Measurements from ENCODE around the gene ALG1L2. TPM values are rescaled to one million over a fixed set of nuclear protein-coding genes. Genes with fewer than 3 reads are reported as not detected.
A peak's percentile ranks its signal among the peaks of the same experiment; 100 is the strongest.
"Not testable (repeated sequence)": the region's sequence is repeated elsewhere in the genome, so short reads cannot be mapped to it uniquely, and the experiment has no call there.

The ALG1L2 gene
- total and polyA plus RNA-seq, 2 experiments from 2014 or later = 2.6 TPM; not detected in 1

DNA sequence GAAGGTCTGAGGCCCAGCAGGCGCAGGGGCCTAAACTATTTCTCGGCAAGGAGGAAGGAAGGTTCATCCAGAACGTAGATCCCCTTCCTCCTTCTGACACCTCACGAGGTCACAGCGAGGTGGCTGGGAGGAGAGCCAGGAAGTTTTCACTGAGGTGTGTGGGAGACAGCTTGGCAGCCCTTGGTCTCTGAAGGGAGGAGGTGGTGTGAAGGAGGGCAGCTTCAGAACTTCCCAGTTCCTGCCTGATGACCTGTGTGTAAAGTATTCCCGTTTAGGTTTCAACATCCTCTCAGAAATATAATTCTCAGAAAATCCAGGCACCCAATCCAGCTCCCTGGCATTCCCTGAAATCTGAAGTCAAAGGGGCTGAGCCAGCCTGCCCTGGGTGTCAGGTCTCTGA, 22.9 kb upstream of the ALG1L2 start:
- not testable (repeated sequence) for H3K9me3 ChIP-seq (ENCODE audit: low read depth); H3K27ac ChIP-seq; H3K36me3 ChIP-seq; H3K4me3 ChIP-seq; H3K27me3 ChIP-seq; H3K4me1 ChIP-seq (ENCODE audit: low read depth)
- DNase-seq (ENCODE audit: low read depth in 1 of 2, low spot score in 1 of 2) = peak in 1 of 2 donors; percentile 58

DNA sequence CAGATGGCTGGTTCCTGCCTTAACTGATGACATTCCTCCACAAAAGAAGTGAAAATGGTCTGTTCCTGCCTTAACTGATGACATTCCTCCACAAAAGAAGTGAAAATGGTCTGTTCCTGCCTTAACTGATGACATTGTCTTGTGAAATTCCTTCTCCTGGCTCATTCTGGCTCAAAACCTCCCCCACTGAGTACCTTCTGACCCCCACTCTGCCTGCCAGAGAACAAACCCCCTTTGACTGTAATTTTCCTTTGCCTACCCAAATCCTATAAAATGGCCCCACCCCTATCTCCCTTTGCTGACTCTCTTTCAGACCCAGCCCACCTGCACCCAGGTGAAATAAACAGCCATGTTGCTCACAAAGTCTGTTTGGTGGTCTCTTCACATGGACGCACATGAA, 22.5 kb upstream of the ALG1L2 start:
- not testable (repeated sequence) for H3K27me3 ChIP-seq; H3K9me3 ChIP-seq (ENCODE audit: low read depth); H3K4me3 ChIP-seq; H3K27ac ChIP-seq; H3K4me1 ChIP-seq (ENCODE audit: low read depth); H3K36me3 ChIP-seq
- peak in 1 of 2 donors; percentile 6 for DNase-seq (ENCODE audit: low read depth in 1 of 2, low spot score in 1 of 2)

DNA sequence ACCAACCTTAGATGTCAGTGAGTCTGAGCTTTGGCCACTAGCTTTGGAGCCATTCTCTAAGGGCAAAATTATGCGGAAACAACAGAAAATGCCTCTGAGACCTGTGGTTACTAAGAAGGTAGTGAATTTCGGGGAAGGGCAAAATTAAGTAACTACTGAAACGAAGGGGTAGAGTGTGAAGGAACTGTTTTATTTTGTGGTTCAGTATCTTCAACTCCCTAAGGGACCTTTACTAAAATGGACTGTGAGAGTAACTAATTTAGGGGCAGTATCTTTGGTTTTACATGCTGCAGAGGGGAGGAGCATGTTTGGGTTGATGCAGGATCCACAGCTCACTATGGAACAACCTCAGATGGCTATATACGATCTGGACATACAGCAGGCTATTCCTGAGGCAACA, 8.0 kb upstream of the ALG1L2 start:
- no peaks in the 10 kb centered on the region for H3K9me3 ChIP-seq (ENCODE audit: low read depth)
- no peaks in the 10 kb centered on the region for H3K36me3 ChIP-seq
- no peaks in the 10 kb centered on the region for H3K4me1 ChIP-seq (ENCODE audit: low read depth)
- DNase-seq (ENCODE audit: low read depth in 1 of 2, low spot score in 1 of 2) = no peak
- H3K27ac ChIP-seq = no peak overlapping the region
- no peaks in the 10 kb centered on the region for H3K27me3 ChIP-seq
- TF ChIP-seq, protein P1, sequence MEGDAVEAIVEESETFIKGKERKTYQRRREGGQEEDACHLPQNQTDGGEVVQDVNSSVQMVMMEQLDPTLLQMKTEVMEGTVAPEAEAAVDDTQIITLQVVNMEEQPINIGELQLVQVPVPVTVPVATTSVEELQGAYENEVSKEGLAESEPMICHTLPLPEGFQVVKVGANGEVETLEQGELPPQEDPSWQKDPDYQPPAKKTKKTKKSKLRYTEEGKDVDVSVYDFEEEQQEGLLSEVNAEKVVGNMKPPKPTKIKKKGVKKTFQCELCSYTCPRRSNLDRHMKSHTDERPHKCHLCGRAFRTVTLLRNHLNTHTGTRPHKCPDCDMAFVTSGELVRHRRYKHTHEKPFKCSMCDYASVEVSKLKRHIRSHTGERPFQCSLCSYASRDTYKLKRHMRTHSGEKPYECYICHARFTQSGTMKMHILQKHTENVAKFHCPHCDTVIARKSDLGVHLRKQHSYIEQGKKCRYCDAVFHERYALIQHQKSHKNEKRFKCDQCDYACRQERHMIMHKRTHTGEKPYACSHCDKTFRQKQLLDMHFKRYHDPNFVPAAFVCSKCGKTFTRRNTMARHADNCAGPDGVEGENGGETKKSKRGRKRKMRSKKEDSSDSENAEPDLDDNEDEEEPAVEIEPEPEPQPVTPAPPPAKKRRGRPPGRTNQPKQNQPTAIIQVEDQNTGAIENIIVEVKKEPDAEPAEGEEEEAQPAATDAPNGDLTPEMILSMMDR (IDR thresholded peaks at IDR 0.05; ENCODE audit: low read depth, low read length) = no peak
- no peak overlapping the region for H3K4me3 ChIP-seq

DNA sequence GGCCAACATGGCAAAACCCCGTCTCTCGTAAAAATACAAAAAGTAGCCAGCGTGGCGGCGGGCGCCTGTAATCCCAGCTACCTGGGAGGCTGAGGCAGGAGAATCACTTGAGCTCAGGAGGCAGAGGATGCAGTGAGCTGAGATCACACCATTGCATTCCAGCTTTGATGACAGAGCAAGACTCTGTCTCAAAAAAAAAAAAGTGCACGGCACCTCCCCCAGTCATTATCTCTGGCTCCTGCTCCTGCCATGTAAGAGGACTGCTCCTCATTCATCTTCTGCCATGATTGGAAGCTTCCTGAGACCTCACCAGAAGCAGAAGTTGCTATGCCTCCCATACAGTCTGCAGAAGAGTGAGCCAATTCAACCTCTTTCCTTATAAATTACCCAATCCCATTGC, 4.0 kb upstream of the ALG1L2 start:
- no peak for DNase-seq (ENCODE audit: low read depth in 1 of 2, low spot score in 1 of 2)
- TF ChIP-seq, protein P1 (IDR thresholded peaks at IDR 0.05; ENCODE audit: low read depth, low read length) = no peak

DNA sequence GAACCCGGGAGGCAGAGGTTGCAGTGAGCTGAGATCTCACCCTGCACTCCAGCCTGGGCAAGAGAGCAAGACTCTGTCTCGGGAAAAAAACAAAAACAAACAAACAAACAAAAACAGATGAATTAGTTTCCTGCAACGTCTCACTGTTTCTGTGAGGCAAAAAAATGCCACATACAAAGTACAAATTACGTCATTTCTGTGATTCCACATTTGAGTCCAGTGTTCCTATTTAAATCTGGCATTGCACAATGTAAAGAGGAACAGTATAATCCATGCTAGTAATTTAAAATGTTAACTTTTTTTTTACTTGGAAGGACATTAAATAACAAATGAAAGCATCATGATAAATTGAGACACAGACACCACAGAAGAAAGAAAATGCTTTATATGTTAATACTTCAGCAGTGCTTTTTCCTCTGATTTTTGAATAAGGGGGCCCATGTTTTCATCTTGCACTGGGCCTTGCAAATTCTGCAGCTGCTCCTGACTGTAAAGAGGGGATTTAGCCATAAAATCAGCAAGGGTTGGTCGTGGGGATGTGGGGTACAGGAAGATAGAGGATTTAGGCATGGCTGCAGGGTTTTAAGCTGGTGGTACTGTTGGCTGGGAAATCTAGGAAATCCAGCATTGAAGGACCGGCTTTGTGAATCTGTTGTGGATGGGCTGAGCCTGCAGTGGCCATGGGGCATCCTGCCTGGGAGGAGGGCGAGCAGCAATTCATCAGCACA, 1.9 kb downstream of the ALG1L2 start:
- not testable (repeated sequence) for H3K27ac ChIP-seq, H3K27me3 ChIP-seq

More for the DNA sequence above, 4.0 kb upstream of the ALG1L2 start:
- Histone ChIP-seq H3K9me3 (ENCODE audit: low read depth) (no peaks in the 10 kb centered on the region), H3K27me3 (no peaks in the 10 kb centered on the region), H3K36me3 (no peaks in the 10 kb centered on the region), H3K4me1 (ENCODE audit: low read depth) (no peaks in the 10 kb centered on the region), H3K4me3 (no peak overlapping the region), H3K27ac (no peak overlapping the region)

DNA sequence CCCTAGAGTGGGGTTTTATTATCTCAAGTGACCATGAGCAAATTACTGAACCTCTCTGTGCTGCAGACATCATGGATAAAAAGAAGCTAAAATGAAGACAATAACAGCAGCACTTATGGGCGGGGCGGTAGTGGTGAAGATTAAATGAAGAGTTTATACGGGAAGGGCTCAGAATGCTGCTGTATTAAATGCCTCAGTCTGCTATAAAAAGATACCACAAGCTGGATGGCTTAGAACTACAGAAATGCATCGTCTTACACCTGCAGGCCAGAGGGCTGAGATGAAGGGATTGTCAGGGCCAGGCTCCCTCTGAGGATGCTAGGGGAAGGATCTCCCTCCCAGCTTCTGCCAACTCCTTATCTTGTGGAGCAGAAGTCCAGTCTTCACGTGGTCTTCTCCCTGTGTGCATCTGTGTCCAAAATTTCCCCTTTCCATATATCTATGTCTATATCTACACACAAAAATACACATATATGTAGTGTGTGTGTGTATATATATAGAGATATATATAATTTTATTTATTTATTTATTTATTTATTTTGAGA, 2.9 kb downstream of the ALG1L2 start:
- H3K27me3 ChIP-seq = no peaks in the 10 kb centered on the region
- TF ChIP-seq, protein P1 (IDR thresholded peaks at IDR 0.05; ENCODE audit: low read depth, low read length) = no peak
- no peak for DNase-seq (ENCODE audit: low read depth in 1 of 2, low spot score in 1 of 2)

More for the DNA sequence above, 1.9 kb downstream of the ALG1L2 start:
- not testable (repeated sequence) for H3K4me1 ChIP-seq (ENCODE audit: low read depth); H3K9me3 ChIP-seq (ENCODE audit: low read depth); H3K4me3 ChIP-seq; DNase-seq (ENCODE audit: low read depth in 1 of 2, low spot score in 1 of 2); H3K36me3 ChIP-seq

DNA sequence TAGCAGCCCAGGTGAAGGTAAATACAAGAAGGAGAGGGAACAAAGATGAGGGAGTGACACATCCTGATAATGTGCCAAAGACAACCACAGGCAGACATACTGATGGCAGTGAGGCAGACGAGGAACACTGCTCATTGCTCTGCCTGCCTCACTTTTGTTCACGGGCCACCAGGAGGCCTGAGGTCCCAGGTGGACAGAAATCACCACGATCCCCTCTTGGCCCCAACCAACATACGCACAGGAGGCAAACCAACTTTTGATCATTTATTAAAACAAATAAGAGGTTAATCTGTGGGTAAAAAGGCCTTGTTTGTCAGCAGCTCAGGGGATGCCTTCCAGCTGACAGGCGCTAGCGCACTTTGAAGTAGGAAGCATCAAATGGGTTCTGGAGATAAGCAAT, 4.2 kb downstream of the ALG1L2 start:
- Histone ChIP-seq H3K27ac (no peak overlapping the region), H3K27me3 (no peaks in the 10 kb centered on the region), H3K4me1 (ENCODE audit: low read depth) (no peaks in the 10 kb centered on the region), H3K36me3 (no peaks in the 10 kb centered on the region), H3K4me3 (no peak overlapping the region), H3K9me3 (ENCODE audit: low read depth) (no peaks in the 10 kb centered on the region)
- no peak for DNase-seq (ENCODE audit: low read depth in 1 of 2, low spot score in 1 of 2)
- TF ChIP-seq, protein P1 (IDR thresholded peaks at IDR 0.05; ENCODE audit: low read depth, low read length) = no peak

More for the DNA sequence above, 2.9 kb downstream of the ALG1L2 start:
- Histone ChIP-seq H3K9me3 (ENCODE audit: low read depth) (no peaks in the 10 kb centered on the region), H3K27ac (no peak overlapping the region), H3K4me1 (ENCODE audit: low read depth) (no peaks in the 10 kb centered on the region), H3K36me3 (no peaks in the 10 kb centered on the region), H3K4me3 (no peak overlapping the region)

DNA sequence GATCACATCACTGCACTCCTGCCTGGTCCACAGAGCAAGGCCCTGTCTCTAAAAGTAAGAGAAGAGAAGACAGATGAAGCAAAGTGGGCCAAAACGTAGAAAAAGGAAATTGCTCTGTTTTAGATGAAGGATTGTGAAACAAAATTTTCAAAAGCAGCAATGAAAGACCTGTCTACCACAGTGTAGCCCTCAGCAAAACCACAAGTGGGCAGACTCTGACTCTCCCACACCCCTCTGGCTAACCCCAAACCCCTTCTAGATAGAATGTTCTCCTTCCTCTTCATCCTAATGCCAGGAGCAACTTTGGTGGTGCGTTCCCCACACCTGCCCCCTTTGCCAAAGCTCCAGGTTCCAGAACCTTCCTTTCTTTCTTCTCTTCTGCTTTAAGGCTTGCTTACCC, 5.0 kb downstream of the ALG1L2 start:
- H3K9me3 ChIP-seq (ENCODE audit: low read depth); H3K4me1 ChIP-seq (ENCODE audit: low read depth); H3K27ac ChIP-seq; H3K36me3 ChIP-seq; H3K4me3 ChIP-seq; DNase-seq (ENCODE audit: low read depth in 1 of 2, low spot score in 1 of 2); H3K27me3 ChIP-seq: not testable (repeated sequence)

Data from cardiac muscle cell (in vitro differentiated cells and primary cell).